Spleen (tissue), 11 donors: ENCODE measurements around the gene TOX3. TPM values are rescaled to one million over a fixed set of nuclear protein-coding genes. Genes with fewer than 3 reads are reported as not detected.

Experiments
- DNase-seq: peaks from one replicate; pipeline ENCODE4 v3.0.0-alpha.2; 2020
- H3K27ac ChIP-seq, 8 donors: fragments of 200-600 bp; sonication (generic) in 7 of 8; 1 replicate in 4 of 8; 2 replicates in 4 of 8; pipeline versions ENCODE4 v1.5.0 to v1.8.0; 2016 to 2021; ENCODE audit warnings: inconsistent platforms in 4 of 8, mild to moderate bottlenecking in 4 of 8, moderate library complexity in 1 of 8
- H3K27me3 ChIP-seq, 7 donors: fragments of 200-600 bp; sonication (generic) in 6 of 7; replicated peaks in 1 of 7; 1 replicate in 4 of 7; 2 replicates in 3 of 7; pipeline versions ENCODE4 v1.5.0 to v1.8.0; 2016 to 2021; ENCODE audit warnings: inconsistent platforms in 3 of 7, mild to moderate bottlenecking in 1 of 7
- H3K36me3 ChIP-seq, 6 donors: fragments of 200-600 bp; sonication (generic) in 5 of 6; 1 replicate in 4 of 6; 2 replicates in 2 of 6; pipeline versions ENCODE4 v1.5.0 to v1.8.0; 2016 to 2021; ENCODE audit warnings: inconsistent platforms in 2 of 6
- H3K4me1 ChIP-seq, 6 donors: fragments of 200-600 bp; sonication (generic) in 5 of 6; 1 replicate in 3 of 6; 2 replicates in 3 of 6; pipeline versions ENCODE4 v1.5.0 to v1.8.0; 2016 to 2021; ENCODE audit warnings: inconsistent platforms in 3 of 6
- H3K4me3 ChIP-seq, 8 donors: fragments of 200-600 bp; sonication (generic) in 7 of 8; 1 replicate in 4 of 8; 2 replicates in 4 of 8; pipeline versions ENCODE4 v1.5.0 to v1.8.0; 2016 to 2021; ENCODE audit warnings: inconsistent platforms in 4 of 8, mild to moderate bottlenecking in 4 of 8, moderate library complexity in 2 of 8
- H3K9me3 ChIP-seq, 8 donors: fragments of 200-600 bp; sonication (generic) in 7 of 8; 1 replicate in 4 of 8; 2 replicates in 4 of 8; pipeline versions ENCODE4 v1.5.0 to v1.8.0; 2016 to 2021; ENCODE audit warnings: inconsistent platforms in 4 of 8
- CTCF ChIP-seq, 11 experiments: fragments of 200-600 bp in 7 of 11; fragments of 450-650 bp in 4 of 11; sonication (generic) in 4 of 11; IDR thresholded peaks in 8 of 11; conservative IDR thresholded peaks in 3 of 11; 1 replicate in 7 of 11; 2 replicates in 4 of 11; pipeline versions ENCODE4 v1.4.0 to v1.8.0; 2016 to 2021; ENCODE audit warnings: antibody characterized with exemption in 11 of 11, inconsistent platforms in 4 of 11, mild to moderate bottlenecking in 1 of 11
- POLR2A ChIP-seq, 3 donors: fragments of 450-650 bp; IDR thresholded peaks; one replicate each; pipeline ENCODE4 v1.5.1; 2017; ENCODE audit warnings: antibody characterized with exemption in 3 of 3, mild to moderate bottlenecking in 1 of 3
- POLR2AphosphoS5 ChIP-seq, 3 donors: sonication (generic); formaldehyde crosslinking; IDR thresholded peaks; one replicate each; pipeline ENCODE4 v1.5.1; 2017; ENCODE audit warnings: antibody characterized with exemption in 3 of 3
- WGBS, 5 donors: extraction: QIAGEN DNeasy Blood & Tissue Kit in 3 of 5; methylation state at CpG; one replicate each; pipeline versions ENCODE4 v1.1.5 to v1.1.7; 2013 to 2018; 5-methylcytosine and 5-hydroxymethylcytosine counted together
- intact Hi-C: fragments of 100-400 bp; cut with DNase I; formaldehyde crosslinking; loops from one replicate; pipeline ENCODE4 v1.15.0; 2023; ENCODE audit warnings: low total_unique reads
- polyA plus RNA-seq, 3 donors: library from polyadenylated mRNA; stranded (reverse); fragments of 200-250 nt; gene quantifications; one replicate each; pipeline ENCODE4 v1.2.1, GENCODE V29; 2013
- total RNA-seq, 7 donors: library from RNA; depleted of rRNA in 3 of 7; stranded (reverse); fragments of >200 nt in 3 of 7; fragmentation: NEBNext Ultra II Directional in 4 of 7; extraction: Animal tissue kit (Norgen Biotek cat#: 25700) in 4 of 7; gene quantifications; one replicate each; pipeline versions ENCODE4 v1.1.0 to v1.2.1, GENCODE V29; 2016 to 2021
- donor health status: healthy with polysubstance abuse.
- donor health status: DM: no; HTN: no; CAD: no; lungs with moderate emphysema.
- donor health status: DM: no; HTN: no; CAD: no.
- donor health status: Bipolar disorder and iron deficiency.
- donor health status: healthy.
- donor health status: DM: no; HTN: no; CAD: no.
- donor health status: DM: yes; HTN: yes; CAD: no.

The TOX3 gene
- total and polyA plus RNA-seq, 10 donors = 0.03 to 0.11 TPM; not detected in 8

DNA sequence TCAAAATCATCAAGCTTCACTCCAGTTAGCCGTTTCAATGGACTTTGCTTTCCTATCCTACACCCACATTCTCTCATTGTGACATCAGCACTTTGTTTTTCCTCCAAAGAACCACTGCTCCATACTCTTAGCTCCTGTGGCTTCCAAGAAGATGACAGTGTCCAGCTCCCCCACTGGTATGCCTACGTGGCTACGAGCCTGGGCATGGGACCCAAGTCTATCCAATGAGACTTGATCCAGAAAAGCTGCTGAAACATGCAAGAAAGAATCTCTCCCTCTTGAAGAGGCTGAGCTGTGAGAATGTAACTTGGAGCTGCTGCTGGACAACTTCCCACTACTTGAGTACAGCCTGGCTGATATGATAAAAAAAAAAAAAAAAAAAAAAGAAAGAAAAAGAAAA, 9.4 kb downstream of the TOX3 start:
- Histone ChIP-seq H3K4me1 (no peaks in the 10 kb centered on the region), H3K27me3 (peaks cover 0 to 9% (median 0%) of the 10 kb centered on the region in 7 donors), H3K27ac (no peak overlapping the region), H3K36me3 (no peaks in the 10 kb centered on the region), H3K9me3 (no peaks in the 10 kb centered on the region), H3K4me3 (no peak overlapping the region)
- no peak for TF ChIP-seq POLR2A (IDR thresholded peaks at IDR 0.05)
- TF ChIP-seq POLR2AphosphoS5 (IDR thresholded peaks at IDR 0.05) = no peak
- TF ChIP-seq CTCF (IDR thresholded peaks at IDR 0.05 in 8 of 11, conservative IDR thresholded peaks at IDR 0.05 in 3 of 11) = no peak
- intact Hi-C loops = no loop called here
- 45 to 71% (median 59%) methylated on average over 3 of the region's 3 CpGs for whole genome bisulfite sequencing, 5 donors
- no peak for DNase-seq

DNA sequence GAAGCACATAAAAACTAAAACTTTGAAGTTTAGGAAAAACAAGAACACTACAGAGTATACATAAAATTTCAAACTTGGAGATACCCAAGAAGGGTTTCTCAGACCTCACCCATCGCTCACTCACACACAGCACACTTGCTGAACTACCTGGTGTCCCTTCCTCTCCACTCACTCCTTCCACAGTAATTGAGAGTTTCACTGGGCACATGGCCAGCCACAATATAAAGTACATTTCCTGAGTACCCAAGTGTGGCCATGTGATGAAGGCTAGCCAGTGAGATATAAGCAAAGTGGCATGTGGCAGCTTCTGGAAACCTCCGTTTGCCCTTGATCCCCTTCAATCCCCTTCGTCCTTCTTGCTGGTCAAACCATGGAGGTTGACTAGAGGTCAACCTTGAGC, 11.9 kb downstream of the TOX3 start:
- 65 to 84% (median 73%) methylated on average over 3 of the region's 3 CpGs for WGBS, 5 donors

DNA sequence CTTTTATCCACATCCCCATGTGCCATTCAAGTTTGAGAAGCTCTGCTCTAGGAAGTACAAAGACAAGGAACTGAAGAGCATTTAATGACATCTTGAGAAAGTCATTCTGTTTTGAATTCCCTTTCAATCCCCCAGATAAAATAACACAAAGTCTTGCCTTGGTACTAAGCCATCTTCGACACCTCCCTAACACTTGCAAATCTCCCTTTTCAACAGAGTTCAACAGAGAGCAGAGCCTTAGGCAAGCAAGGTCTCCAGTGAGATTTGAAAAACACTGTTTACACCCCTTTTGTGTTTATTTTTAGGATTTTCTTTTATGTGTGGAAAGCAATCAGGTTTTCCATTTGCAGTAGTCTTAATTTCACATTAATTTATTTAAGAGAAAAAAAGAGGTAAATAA, 13.6 kb downstream of the TOX3 start:
- H3K4me1 ChIP-seq = no peaks in the 10 kb centered on the region
- H3K4me3 ChIP-seq = no peak overlapping the region
- no peak for DNase-seq
- H3K27ac ChIP-seq = no peak overlapping the region
- H3K36me3 ChIP-seq = no peaks in the 10 kb centered on the region
- 57 to 77% (median 66%) methylated on average over 1 of the region's 1 CpG for WGBS, 5 donors
- H3K27me3 ChIP-seq = no peaks in the 10 kb centered on the region
- no peaks in the 10 kb centered on the region for H3K9me3 ChIP-seq
- TF ChIP-seq POLR2AphosphoS5 (IDR thresholded peaks at IDR 0.05) = no peak
- TF ChIP-seq CTCF (IDR thresholded peaks at IDR 0.05 in 8 of 11, conservative IDR thresholded peaks at IDR 0.05 in 3 of 11) = no peak
- TF ChIP-seq POLR2A (IDR thresholded peaks at IDR 0.05) = no peak
- intact Hi-C loops = no loop called here

More for the DNA sequence above, 11.9 kb downstream of the TOX3 start:
- DNase-seq = no peak
- intact Hi-C loops = no loop called here
- Histone ChIP-seq H3K27ac (no peak overlapping the region), H3K36me3 (no peaks in the 10 kb centered on the region), H3K4me1 (no peaks in the 10 kb centered on the region), H3K4me3 (no peak overlapping the region), H3K9me3 (no peaks in the 10 kb centered on the region), H3K27me3 (no peaks in the 10 kb centered on the region)
- TF ChIP-seq POLR2AphosphoS5 (IDR thresholded peaks at IDR 0.05) (no peak), CTCF (IDR thresholded peaks at IDR 0.05 in 8 of 11, conservative IDR thresholded peaks at IDR 0.05 in 3 of 11) (no peak), POLR2A (IDR thresholded peaks at IDR 0.05) (no peak)

DNA sequence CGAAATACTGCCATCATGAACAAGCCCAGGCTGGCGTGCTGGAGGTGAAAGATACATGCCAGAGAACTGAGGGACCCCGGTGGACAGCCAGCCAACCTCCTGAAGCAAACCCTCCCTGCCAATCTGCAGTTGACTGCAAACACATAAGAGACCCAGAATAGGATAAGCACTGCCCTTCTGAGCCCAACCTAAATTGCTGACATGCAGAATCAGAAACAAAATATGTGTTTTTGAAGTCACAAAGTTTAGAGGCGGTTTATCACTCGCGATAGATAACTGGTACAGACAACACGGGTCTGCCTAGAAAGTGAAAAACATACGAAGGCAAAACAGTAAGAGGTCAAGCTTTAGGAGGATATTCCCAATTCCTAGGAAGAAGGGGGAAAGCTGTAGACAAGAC, 14.6 kb downstream of the TOX3 start:
- Histone ChIP-seq H3K4me1 (no peaks in the 10 kb centered on the region), H3K27ac (no peak overlapping the region), H3K36me3 (no peaks in the 10 kb centered on the region), H3K4me3 (no peak overlapping the region), H3K9me3 (no peaks in the 10 kb centered on the region), H3K27me3 (no peaks in the 10 kb centered on the region)
- DNase-seq = no peak
- intact Hi-C loops = no loop called here
- WGBS, 5 donors = 81 to 85% (median 83%) methylated on average over 8 of the region's 8 CpGs
- TF ChIP-seq POLR2A (IDR thresholded peaks at IDR 0.05) = no peak
- TF ChIP-seq CTCF (IDR thresholded peaks at IDR 0.05 in 8 of 11, conservative IDR thresholded peaks at IDR 0.05 in 3 of 11) = no peak
- no peak for TF ChIP-seq POLR2AphosphoS5 (IDR thresholded peaks at IDR 0.05)
